H1 (cell line): ENCODE results near the gene RBCK1. TPM values are rescaled to one million over a fixed set of nuclear protein-coding genes. Genes with fewer than 3 reads are reported as not detected.

ENCODE experiments used
- CBX5 ChIP-seq: fragments of 300-800, 300-1000 bp; sonication (generic); IDR thresholded peaks from 2 replicates; pipeline ENCODE4 v1.7.1; 2016; ENCODE audit warnings: antibody characterized with exemption, low read length, low read depth
- CBX8 ChIP-seq: fragments of 300-800, 300-1000 bp; sonication (generic); IDR thresholded peaks from 2 replicates; pipeline ENCODE4 v1.7.1; 2016; ENCODE audit warnings: low read depth, low read length, borderline replicate concordance
- GABPA ChIP-seq: IDR thresholded peaks from 2 replicates; pipeline ENCODE4 v1.6.1; 2011; ENCODE audit warnings: mild to moderate bottlenecking, low read length, moderate library complexity, borderline replicate concordance; ENCODE audit not compliant: insufficient read depth
- SIRT6 ChIP-seq: IDR thresholded peaks from one replicate; pipeline ENCODE4 v1.7.1; 2012; ENCODE audit warnings: low read length, inconsistent platforms
- TEAD4 ChIP-seq: IDR thresholded peaks from 2 replicates; pipeline ENCODE4 v1.6.1; 2012; ENCODE audit warnings: low read depth, low read length, inconsistent platforms, mixed read lengths
- ZNF274 ChIP-seq: IDR thresholded peaks from 2 replicates; pipeline ENCODE4 v1.7.0; 2012; ENCODE audit warnings: low read length, borderline replicate concordance; ENCODE audit errors: extremely low read depth
- polyA plus RNA-seq, 7 experiments: library from polyadenylated mRNA; depleted of rRNA in 3 of 7; stranded (reverse) in 5 of 7; unstranded in 2 of 7; fragments of >200 nt in 5 of 7; fragments of 200-250 nt in 2 of 7; gene quantifications; 1 replicate in 5 of 7; 2 replicates in 1 of 7; 4 replicates in 1 of 7; pipeline versions ENCODE4 v1.2.1 to v1.2.3, GENCODE V29; 2011 to 2013; ENCODE audit warnings: missing spikeins in 2 of 7, mixed read lengths in 2 of 7
- total RNA-seq: library from RNA; stranded (reverse); fragmentation: NEBNext Ultra II Directional; extraction: Animal tissue kit (Norgen Biotek cat#: 25700); gene quantifications from 2 replicates; pipeline ENCODE4 v1.2.1, GENCODE V29; 2021

RBCK1 gene
- total and polyA plus RNA-seq, 2 of the 8 experiments (the other 6 are each of a cell fraction or from before 2014, with no cell fraction given) = 43.1 to 54.7 TPM

- TF ChIP-seq ZNF274 = no peak
- no peak for TF ChIP-seq GABPA
- no peak for TF ChIP-seq CBX5
- no peak for TF ChIP-seq TEAD4
- TF ChIP-seq SIRT6 = no peak
- TF ChIP-seq CBX8 = no peak
Measured at GRCh38 chr20:358891-359555, 49.1 kb upstream of the RBCK1 start (continued).
